ENCODE measurements around the gene RBKS. TPM values are rescaled to one million over a fixed set of nuclear protein-coding genes. Genes with fewer than 3 reads are reported as not detected.
"Not testable (repeated sequence)": the region's sequence is repeated elsewhere in the genome, so short reads cannot be mapped to it uniquely, and the experiment has no call there.

The RBKS gene
- total RNA-seq, 4 donors from 2014 or later, result 0.63 to 5.8 (median 2.5) TPM

GRCh38 chr2:27746325-27746724 lies 143.9 kb downstream of the RBKS start:
- H3K36me3 ChIP-seq, result no peaks in the 10 kb centered on the region
- 92% methylated on average over 2 of the region's 2 CpGs for WGBS

GRCh38 chr2:27745494-27745893 lies 144.7 kb downstream of the RBKS start:
- H3K27ac ChIP-seq (replicated peaks in 1 of 4); DNase-seq (ENCODE audit: extremely low spot score); H3K4me3 ChIP-seq; H3K4me1 ChIP-seq; intact Hi-C loops (cut with DNase I); H3K9me3 ChIP-seq; H3K27me3 ChIP-seq; H3K36me3 ChIP-seq: not testable (repeated sequence)

More at GRCh38 chr2:27746325-27746724, 143.9 kb downstream of the RBKS start:
- no peaks in the 10 kb centered on the region for H3K4me1 ChIP-seq
- DNase-seq (ENCODE audit: extremely low spot score), result no peak
- no peak overlapping the region for H3K27ac ChIP-seq (replicated peaks in 1 of 4)
- TF ChIP-seq CTCF (IDR thresholded peaks at IDR 0.05), result no peak
- no peak for TF ChIP-seq POLR2AphosphoS5 (IDR thresholded peaks at IDR 0.05)
- TF ChIP-seq POLR2A (IDR thresholded peaks at IDR 0.05; ENCODE audit: low read depth), result no peak
- no peak for TF ChIP-seq EP300 (IDR thresholded peaks at IDR 0.05)
- H3K9me3 ChIP-seq, result peaks cover 0 to 4% (median 2%) of the 10 kb centered on the region in 4 donors
- no peak overlapping the region for H3K4me3 ChIP-seq
- no peaks in the 10 kb centered on the region for H3K27me3 ChIP-seq
- intact Hi-C loops (cut with DNase I), result no loop called here

- H3K27me3 ChIP-seq, result no peaks in the 10 kb centered on the region
- peaks cover 0 to 12% (median 4%) of the 10 kb centered on the region in 4 donors for H3K4me1 ChIP-seq
- no peak for TF ChIP-seq EP300 (IDR thresholded peaks at IDR 0.05)
- TF ChIP-seq POLR2A (IDR thresholded peaks at IDR 0.05; ENCODE audit: low read depth), result no peak
- TF ChIP-seq CTCF (IDR thresholded peaks at IDR 0.05), result no peak
- TF ChIP-seq POLR2AphosphoS5 (IDR thresholded peaks at IDR 0.05), result no peak
- no peaks in the 10 kb centered on the region for H3K36me3 ChIP-seq
- no peaks in the 10 kb centered on the region for H3K9me3 ChIP-seq
- no peak overlapping the region for H3K27ac ChIP-seq (replicated peaks in 1 of 4)
- 96% methylated on average over 9 of the region's 9 CpGs for WGBS
- no peak overlapping the region for H3K4me3 ChIP-seq
- intact Hi-C loops (cut with DNase I), result no loop called here
- DNase-seq (ENCODE audit: extremely low spot score), result no peak
These were observed 147.6 kb downstream of the RBKS start for GRCh38 chr2:27742571-27742970.

- Histone ChIP-seq H3K4me1 (peaks cover 4 to 19% (median 11%) of the 10 kb centered on the region in 4 donors), H3K4me3 (no peak overlapping the region), H3K36me3 (no peaks in the 10 kb centered on the region), H3K27me3 (no peaks in the 10 kb centered on the region), H3K9me3 (no peaks in the 10 kb centered on the region), H3K27ac (replicated peaks in 1 of 4) (no peak overlapping the region)
- intact Hi-C loops (cut with DNase I), result no loop called here
- WGBS, result 78% methylated on average over 3 of the region's 3 CpGs
- TF ChIP-seq POLR2AphosphoS5 (IDR thresholded peaks at IDR 0.05) (no peak), EP300 (IDR thresholded peaks at IDR 0.05) (no peak), CTCF (IDR thresholded peaks at IDR 0.05) (no peak), POLR2A (IDR thresholded peaks at IDR 0.05; ENCODE audit: low read depth) (no peak)
- no peak for DNase-seq (ENCODE audit: extremely low spot score)
These were observed 148.5 kb downstream of the RBKS start for GRCh38 chr2:27741673-27742072.

- H3K27me3 ChIP-seq, result no peaks in the 10 kb centered on the region
- H3K4me3 ChIP-seq, result no peak overlapping the region
- 100% methylated on average over 4 of the region's 4 CpGs for WGBS
- H3K9me3 ChIP-seq, result no peaks in the 10 kb centered on the region
- no peak overlapping the region for H3K27ac ChIP-seq (replicated peaks in 1 of 4)
- H3K4me1 ChIP-seq, result peaks cover 27 to 39% (median 33%) of the 10 kb centered on the region in 4 donors
- intact Hi-C loops (cut with DNase I), result no loop called here
- no peak for TF ChIP-seq CTCF (IDR thresholded peaks at IDR 0.05)
- no peak for TF ChIP-seq POLR2AphosphoS5 (IDR thresholded peaks at IDR 0.05)
- no peak for TF ChIP-seq EP300 (IDR thresholded peaks at IDR 0.05)
- TF ChIP-seq POLR2A (IDR thresholded peaks at IDR 0.05; ENCODE audit: low read depth), result no peak
- H3K36me3 ChIP-seq, result no peaks in the 10 kb centered on the region
- DNase-seq (ENCODE audit: extremely low spot score), result no peak
These were observed 151.2 kb downstream of the RBKS start for GRCh38 chr2:27739058-27739373.

All from esophagus muscularis mucosa (tissue), 4 donors.